ENCODE results near the gene NUP214.
"Not testable (repeated sequence)": the region's sequence is repeated elsewhere in the genome, so short reads cannot be mapped to it uniquely, and the experiment has no call there.

Gene NUP214

GRCh38 chr9:131097126-131097947, 28.0 kb upstream of the NUP214 start:
- no peak for DNase-seq

GRCh38 chr9:131097948-131098278, 27.5 kb upstream of the NUP214 start:
- no peak for DNase-seq

GRCh38 chr9:131098391-131099101, 26.8 kb upstream of the NUP214 start:
- DNase-seq, result no peak

GRCh38 chr9:131099102-131099606, 26.2 kb upstream of the NUP214 start:
- DNase-seq, result no peak

GRCh38 chr9:131099845-131100244, 25.5 kb upstream of the NUP214 start:
- not testable (repeated sequence) for DNase-seq

DNA sequence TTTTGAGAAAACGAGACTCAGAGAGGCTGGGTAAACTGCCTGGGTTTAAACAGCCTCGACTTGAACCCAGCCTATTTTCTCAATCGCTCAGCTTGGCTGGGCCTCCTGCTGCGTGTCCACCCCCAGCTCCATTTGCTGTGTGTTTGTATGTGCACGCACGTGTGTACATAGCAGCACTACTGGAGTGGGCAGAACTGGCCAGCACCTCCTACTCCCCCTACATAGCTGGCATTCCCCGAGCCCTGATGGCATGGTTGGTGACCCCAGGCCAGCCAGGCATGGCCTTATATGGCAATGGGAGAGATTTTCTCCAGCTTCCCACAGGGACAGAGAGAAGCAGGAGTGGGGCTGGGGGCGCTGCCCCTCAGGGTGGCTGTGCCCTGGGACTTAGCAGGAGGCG, 24.9 kb upstream of the NUP214 start:
- DNase-seq, result no peak

- no peak for DNase-seq
Observed at GRCh38 chr9:131101207-131101964, 24.0 kb upstream of the NUP214 start.

DNA sequence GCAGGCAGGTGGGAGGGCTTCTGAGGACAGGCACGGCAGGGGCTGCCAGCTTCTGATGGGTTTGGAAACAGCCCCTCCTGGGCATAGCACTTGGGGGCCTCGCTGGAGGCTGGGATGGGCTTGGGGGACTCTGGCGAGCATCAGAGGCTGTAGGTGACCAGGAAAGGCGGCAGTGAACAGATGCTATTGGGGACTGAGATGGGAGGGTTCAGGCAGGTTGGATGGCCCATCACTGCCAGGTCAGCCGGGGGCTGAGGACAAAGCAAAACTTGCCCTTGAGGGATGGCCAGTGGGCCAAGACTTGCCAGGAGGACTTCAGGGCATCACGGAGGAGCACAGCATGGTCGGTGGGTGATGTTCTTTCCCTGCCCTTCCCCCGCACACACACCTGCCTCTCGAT, 22.4 kb upstream of the NUP214 start:
- no peak for DNase-seq

- no peak for DNase-seq
Observed at GRCh38 chr9:131103535-131103934, 21.9 kb upstream of the NUP214 start.

DNA sequence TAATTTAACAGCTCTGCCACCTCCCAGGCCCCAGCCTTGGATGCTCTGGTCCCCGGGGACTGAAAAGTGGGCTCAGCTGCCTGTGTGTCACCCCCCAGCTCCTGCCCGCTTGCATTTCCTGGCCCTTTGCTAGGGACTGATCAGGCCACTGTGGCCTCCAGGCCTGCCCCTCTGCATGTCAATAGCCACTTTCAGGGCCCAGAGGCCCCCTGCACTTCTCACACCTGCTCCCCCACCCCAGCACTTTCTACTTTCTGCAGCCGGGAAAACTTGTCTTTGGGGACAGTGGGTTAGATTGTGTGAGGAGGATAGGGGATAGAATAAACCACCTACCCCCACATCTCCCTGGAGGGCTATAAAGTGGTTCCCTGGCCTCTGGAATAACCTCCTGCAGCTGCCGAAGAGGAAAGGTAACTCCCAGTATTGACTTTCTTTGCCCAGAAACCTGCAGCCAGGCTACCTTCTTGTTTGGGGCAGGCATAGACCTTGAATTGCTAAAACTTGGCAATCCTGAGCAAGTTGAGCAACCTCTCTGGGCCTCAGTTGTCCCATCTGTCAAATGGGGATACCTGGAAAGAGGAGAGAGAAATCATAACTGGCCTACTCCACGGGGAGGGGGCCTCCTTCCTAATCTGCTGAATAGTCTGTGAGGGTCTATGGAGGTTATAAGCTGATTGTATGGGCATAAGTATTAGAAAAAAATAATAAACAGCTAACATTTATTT, 21.2 kb upstream of the NUP214 start:
- DNase-seq, result no peak

DNA sequence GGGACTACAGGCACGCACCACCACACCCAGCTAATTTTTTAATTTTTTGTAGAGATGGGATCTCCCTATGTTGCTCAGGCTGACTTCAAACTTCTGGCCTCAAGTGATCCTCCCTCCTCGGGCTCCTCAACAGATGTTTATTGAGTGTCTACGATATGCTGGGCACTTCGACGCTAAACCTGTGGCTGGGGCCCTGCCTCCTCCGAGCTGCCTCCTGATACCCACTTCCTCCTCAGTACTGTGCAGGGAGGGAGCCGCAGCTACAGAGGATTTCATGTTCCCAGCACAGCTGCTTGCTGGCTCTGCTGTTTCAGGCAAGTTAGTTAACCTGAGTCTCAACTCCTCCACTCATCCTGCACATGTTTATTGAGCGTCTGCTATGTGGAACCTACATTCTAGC, 19.4 kb upstream of the NUP214 start:
- no peak for DNase-seq

GRCh38 chr9:131107760-131108159, 17.6 kb upstream of the NUP214 start:
- no peak for DNase-seq

GRCh38 chr9:131111186-131111853, 14.1 kb upstream of the NUP214 start:
- no peak for DNase-seq

GRCh38 chr9:131111854-131112311, 13.5 kb upstream of the NUP214 start:
- no peak for DNase-seq

GRCh38 chr9:131112374-131113154, 12.8 kb upstream of the NUP214 start:
- DNase-seq, result no peak

GRCh38 chr9:131113655-131114054, 11.7 kb upstream of the NUP214 start:
- DNase-seq, result no peak

DNA sequence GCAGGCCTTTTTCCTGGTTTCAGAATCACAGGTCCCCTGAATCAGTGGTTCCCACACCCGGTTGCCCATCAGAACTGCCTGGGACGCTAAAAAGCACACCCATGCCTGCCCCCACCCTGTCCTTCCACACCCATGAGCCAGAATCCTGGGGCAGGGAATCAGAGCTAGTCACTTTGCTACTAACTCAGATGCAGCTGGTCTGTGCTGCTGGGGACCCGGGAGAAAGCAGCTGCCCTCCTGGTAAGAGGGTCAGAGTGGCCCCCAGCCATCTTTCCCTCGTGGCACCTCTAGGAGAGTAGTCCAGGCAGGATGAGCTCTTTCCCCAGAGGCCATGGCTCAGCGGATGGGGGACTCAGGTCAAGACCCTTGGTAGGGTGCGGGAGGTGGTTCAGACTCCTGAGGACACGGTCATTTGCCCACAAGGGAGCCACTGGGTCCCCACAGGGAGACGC, 11.3 kb upstream of the NUP214 start:
- DNase-seq, result no peak

- not testable (repeated sequence) for DNase-seq
Observed at GRCh38 chr9:131115360-131115742, 10.0 kb upstream of the NUP214 start.

DNA sequence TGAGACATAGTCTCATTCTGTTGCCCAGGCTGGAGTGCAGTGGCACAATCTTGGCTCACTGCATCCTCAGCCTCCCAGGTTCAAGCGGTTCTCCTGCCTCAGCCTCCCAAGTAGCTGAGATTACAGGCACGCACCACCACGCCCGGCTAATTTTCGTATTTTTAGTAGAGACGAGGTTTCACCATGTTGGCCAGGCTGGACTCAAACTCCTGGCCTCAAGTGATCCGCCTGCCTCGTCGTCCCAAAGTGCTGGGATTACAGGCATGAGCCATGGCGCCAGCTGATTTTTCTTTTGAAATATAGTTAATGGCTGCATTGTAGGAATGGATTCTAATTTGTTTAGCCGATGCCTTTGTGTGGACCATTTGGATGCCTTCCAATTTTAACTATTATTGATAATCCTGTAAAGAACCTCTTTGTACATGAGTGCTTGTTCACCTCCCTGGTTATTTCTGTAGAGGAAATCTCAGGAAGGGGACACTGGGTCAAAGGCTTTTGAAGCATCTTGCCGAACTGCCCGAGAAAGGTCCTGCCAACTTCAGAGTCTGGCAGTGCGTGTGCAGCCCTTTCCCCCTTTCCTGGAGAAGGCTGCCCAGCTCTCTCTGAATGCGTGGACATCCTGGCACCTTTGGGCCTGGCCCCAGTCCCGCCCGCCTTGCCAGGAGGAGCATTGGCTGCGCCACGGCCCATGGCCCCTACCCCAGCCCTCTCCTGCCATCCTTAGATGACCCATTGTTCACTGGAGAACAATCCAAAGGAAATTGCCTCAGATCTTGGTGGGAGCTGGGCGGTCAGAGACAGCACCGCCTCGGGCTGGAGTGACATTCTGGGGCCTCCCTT, 8.9 kb upstream of the NUP214 start:
- no peak for DNase-seq

GRCh38 chr9:131117121-131117761, 8.1 kb upstream of the NUP214 start:
- no peak for DNase-seq

Data from activated CD4-positive, alpha-beta T cell treated with anti-CD3 and anti-CD28 coated beads, Interleukin-2, amount 50 U/mL, for 4 hours (primary cell).